ENCODE results near the gene PRR14L.

DNA sequence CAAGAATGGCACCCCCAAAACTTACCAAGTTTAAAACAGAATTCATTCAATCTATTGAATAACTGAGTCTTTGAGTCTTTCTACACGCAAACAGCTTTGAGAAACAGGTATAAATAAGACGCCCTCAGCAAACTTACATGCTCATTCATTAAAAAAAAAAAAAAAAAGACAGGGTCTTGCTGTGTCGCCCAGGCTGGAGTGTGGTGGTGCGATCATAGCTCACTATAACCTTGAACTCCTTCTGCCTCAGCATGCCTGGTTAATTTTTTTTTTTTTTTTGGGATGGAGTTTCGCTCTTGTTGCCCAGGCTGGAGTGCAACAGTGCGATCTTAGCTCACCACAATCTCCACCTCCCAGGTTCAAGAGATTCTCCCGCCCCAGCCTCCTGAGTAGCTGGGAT lies 6.1 kb downstream of the PRR14L start:
- TF ChIP-seq CTCF (conservative IDR thresholded peaks at IDR 0.05) (no peak), EZH2 (IDR thresholded peaks at IDR 0.05; ENCODE audit: low read depth) (no peak)
